NCI-H446 treated with DMSO at 0.1 percent for 48 hours (cell line): Measurements from ENCODE around the gene CD22.
"Not testable (repeated sequence)": the region's sequence is repeated elsewhere in the genome, so short reads cannot be mapped to it uniquely, and the experiment has no call there.

Experiments
- DNase-seq: peaks from one replicate; lab custom pipeline; 2025; lab: John Stamatoyannopoulos, UW

CD22 gene

GRCh38 chr19:35359395-35359794, 30.4 kb downstream of the CD22 start:
- DNase-seq: not testable (repeated sequence)

- DNase-seq: not testable (repeated sequence)
These were observed 31.1 kb downstream of the CD22 start for GRCh38 chr19:35360081-35360480.

- no peak for DNase-seq
These were observed 32.0 kb downstream of the CD22 start for GRCh38 chr19:35360880-35361420.

- DNase-seq: no peak
These were observed 33.4 kb downstream of the CD22 start for GRCh38 chr19:35362261-35363000.

GRCh38 chr19:35363001-35363590, 34.1 kb downstream of the CD22 start:
- no peak for DNase-seq

GRCh38 chr19:35363711-35364425, 34.9 kb downstream of the CD22 start:
- DNase-seq: no peak

GRCh38 chr19:35365303-35365702, 36.3 kb downstream of the CD22 start:
- DNase-seq: no peak

- DNase-seq: no peak
These were observed 39.4 kb downstream of the CD22 start for GRCh38 chr19:35368378-35368777.

GRCh38 chr19:35369522-35369921, 40.5 kb downstream of the CD22 start:
- no peak for DNase-seq

GRCh38 chr19:35370722-35371121, 41.7 kb downstream of the CD22 start, which contains the start of gene GPR42:
TSS of gene GPR42 (plus strand) at chr19:35371068. CDS start at chr19:35371360, 292 bp downstream.
- no peak for DNase-seq

GRCh38 chr19:35373492-35373891, 44.5 kb downstream of the CD22 start:
- no peak for DNase-seq

GRCh38 chr19:35374031-35374430, 45.0 kb downstream of the CD22 start:
- DNase-seq: not testable (repeated sequence)

GRCh38 chr19:35375505-35376307, 46.7 kb downstream of the CD22 start:
- no peak for DNase-seq

GRCh38 chr19:35377656-35378055, 48.7 kb downstream of the CD22 start:
- DNase-seq: no peak

- DNase-seq: no peak
These were observed 49.4 kb downstream of the CD22 start for GRCh38 chr19:35378356-35378755.

- DNase-seq: not testable (repeated sequence)
These were observed 50.6 kb downstream of the CD22 start for GRCh38 chr19:35379545-35379944.

- no peak for DNase-seq
These were observed 51.0 kb downstream of the CD22 start for GRCh38 chr19:35379992-35380391.

- DNase-seq: no peak
These were observed 51.6 kb downstream of the CD22 start for GRCh38 chr19:35380450-35381124.

GRCh38 chr19:35381318-35381717, 52.3 kb downstream of the CD22 start:
- no peak for DNase-seq

GRCh38 chr19:35381926-35382325, 52.9 kb downstream of the CD22 start:
- no peak for DNase-seq

- DNase-seq: no peak
These were observed 54.5 kb downstream of the CD22 start for GRCh38 chr19:35383536-35383935.
